GM19193 (cell line): Measurements from ENCODE around the gene GLTPD2.

ENCODE experiments used
- POLR2A ChIP-seq: IDR thresholded peaks from 4 replicates; pipeline ENCODE4 v1.6.1; 2011; ENCODE audit not compliant: insufficient read depth, insufficient read length; ENCODE audit errors: extremely low read depth

Gene GLTPD2

DNA sequence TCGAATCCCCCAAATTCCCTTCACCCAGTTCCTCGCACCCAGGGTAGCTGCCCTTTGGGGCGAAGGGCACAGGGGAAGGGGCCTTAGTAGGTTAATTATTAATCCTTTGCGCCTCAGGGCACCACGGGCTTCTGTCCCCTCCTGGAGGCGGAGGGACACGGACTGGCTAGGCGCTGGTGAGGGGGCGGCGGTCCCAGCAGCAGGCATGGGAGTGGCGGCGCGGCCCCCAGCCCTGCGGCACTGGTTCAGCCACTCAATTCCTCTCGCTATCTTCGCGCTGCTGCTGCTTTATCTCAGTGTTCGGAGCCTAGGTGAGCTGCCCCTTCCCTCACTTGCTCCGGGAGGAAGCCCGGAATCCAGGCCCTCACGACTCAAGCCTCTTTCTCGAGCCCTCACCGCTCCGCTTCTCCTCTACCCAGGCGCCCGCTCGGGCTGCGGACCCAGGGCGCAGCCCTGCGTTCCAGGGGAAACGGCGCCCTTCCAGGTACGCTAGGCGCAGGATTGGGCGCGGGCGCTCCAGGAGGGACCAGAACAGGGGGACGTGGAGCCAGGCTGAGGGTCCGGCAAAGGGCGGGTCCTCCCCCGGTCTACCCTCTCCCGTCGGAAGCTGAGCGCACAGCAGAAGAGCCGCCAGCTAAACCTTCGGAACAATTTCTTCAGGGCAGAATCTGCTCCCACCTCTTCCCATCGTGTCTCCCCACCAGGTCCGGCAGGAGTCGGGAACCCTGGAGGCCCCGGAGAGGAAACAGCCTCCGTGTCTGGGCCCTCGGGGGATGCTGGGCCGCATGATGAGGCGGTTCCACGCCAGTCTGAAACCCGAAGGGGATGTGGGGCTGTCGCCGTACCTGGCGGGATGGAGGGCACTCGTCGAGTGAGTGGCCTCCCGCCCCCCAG is at the start of gene GLTPD2:
Gene GLTPD2, plus strand, starts transcription at position 158 of the 894 bp plus-strand sequence. Its CDS starts 48 bp downstream, at position 206.
- TF ChIP-seq POLR2A: no peak

- no peak for TF ChIP-seq POLR2A
These were observed 49.4 kb upstream of the GLTPD2 start, which contains the start of the genes CXCL16 and ZMYND15 for GRCh38 chr17:4739122-4740024. Gene CXCL16 (minus strand): TSS chr17:4739928. CDS start chr17:4739339, 589 bp downstream. Gene ZMYND15 (plus strand): TSS chr17:4739833. CDS start chr17:4740549, 716 bp downstream.

DNA sequence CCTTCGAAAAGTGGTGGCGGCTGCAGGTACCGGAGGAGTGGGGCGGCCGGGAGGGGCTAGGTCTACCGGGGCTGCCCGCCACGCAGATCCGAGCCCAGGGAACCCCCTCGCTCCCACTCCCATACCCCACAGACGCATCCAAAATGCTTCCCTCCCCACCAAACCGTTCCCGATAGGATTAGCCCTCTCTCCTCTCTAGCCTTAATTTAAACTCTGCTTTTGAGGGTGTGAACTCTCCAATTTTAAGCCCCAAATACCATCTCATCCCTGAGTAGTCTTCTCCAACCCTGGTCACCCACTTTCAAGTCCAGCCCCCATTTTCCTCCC is 48.8 kb upstream of the GLTPD2 start:
- no peak for TF ChIP-seq POLR2A

GRCh38 chr17:4740584-4740983 is 48.2 kb upstream of the GLTPD2 start:
- TF ChIP-seq POLR2A: no peak

DNA sequence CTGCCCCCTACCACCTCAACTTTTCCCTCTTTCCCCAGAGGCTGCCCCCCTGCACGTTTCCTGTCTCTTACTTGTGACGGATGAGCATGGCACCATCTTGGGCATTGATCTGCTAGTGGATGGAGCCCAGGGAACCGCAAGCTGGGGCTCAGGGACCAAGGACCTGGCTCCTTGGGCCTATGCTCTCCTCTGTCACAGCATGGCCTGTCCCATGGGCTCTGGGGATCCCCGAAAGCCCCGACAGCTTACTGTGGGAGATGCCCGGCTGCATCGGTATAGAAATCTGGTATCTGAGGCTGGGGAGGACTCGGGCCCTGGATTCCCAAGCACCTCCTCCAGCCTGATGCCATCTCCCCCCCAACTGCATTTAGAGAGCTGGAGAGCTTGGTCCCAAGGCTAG is 47.2 kb upstream of the GLTPD2 start:
- no peak for TF ChIP-seq POLR2A

DNA sequence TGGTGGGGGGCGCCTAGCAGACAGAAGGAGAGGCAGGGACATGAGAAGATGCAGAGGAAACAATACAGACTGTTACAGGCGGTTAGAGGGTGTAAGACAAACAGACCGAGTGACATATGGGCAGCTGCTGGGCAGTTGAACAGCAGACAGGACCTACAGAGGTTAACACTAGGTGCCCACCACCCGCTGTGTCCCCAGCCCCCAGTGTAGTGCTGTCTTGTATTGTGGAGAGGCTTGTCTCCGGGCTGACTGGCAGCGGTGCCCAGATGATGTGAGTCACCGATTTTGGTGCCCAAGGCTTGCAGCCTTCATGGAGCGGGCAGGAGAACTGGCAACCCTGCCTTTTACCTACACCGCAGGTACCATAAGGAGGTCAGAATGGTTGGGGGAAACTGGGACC is 46.6 kb upstream of the GLTPD2 start:
- TF ChIP-seq POLR2A: no peak

GRCh38 chr17:4742629-4743028 is 46.1 kb upstream of the GLTPD2 start:
- TF ChIP-seq POLR2A: no peak

GRCh38 chr17:4743216-4743615 is 45.5 kb upstream of the GLTPD2 start:
- no peak for TF ChIP-seq POLR2A

DNA sequence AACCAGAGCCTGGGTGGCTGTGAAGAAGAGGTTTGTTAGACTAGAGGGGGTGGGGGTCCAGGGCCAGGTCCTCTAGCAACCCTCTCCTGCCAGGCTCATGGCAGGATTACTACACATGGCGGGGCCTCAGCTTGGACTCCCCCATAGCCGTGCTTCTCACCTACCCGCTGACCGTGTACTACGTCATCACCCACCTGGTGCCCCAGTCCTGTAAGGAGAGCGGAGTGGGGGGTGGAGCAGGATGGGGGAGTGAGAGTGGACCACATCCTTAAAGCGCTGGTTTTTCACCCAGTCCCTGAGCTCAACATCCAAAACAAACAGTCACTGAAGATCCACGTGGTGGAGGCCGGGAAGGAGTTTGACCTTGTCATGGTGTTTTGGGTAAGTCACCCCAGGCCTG is 44.9 kb upstream of the GLTPD2 start:
- no peak for TF ChIP-seq POLR2A

DNA sequence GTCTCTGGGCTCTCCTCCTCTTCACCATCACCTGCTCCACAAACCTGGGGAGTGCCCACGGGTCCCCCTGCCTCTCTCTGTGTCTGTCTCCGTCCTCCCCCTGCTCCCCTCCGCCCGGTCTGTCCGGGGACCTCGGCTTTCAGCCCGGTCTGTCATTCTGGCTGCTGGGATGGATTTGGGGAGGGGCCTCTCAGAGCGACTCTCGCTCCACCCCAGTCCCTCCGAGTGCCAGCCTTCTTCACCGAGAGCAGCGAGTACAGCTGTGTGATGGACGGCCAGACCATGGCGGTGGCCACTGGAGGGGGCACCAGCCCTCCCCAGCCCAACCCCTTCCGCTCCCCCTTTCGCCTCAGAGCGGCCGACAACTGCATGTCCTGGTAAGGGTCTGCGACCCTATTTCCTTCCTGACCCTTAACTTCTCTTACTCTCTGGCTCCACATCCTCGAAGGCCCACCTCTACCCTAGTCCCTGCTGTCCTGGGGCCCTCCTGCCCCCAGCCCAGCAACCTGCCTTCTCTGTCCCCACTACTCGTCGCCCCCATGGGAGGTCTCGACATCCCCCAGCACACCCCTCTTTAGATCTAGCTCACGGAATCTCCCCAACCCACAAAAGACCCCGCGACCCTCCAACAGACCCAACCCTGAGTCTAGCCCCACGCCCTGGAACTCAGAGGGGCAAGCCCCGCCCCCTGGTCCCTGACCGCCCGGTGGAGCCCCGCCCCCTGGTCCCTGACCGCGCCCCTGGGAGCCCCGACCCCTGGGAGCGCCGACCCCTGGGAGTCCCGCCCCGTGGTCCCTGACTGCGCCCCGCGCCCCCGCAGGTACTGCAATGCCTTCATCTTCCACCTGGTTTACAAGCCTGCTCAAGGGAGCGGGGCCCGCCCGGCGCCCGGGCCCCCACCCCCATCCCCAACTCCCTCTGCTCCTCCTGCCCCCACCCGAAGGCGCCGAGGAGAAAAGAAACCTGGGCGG is 43.5 kb upstream of the GLTPD2 start:
- no peak for TF ChIP-seq POLR2A

GRCh38 chr17:4747847-4748246 is 40.9 kb upstream of the GLTPD2 start:
- TF ChIP-seq POLR2A: no peak

DNA sequence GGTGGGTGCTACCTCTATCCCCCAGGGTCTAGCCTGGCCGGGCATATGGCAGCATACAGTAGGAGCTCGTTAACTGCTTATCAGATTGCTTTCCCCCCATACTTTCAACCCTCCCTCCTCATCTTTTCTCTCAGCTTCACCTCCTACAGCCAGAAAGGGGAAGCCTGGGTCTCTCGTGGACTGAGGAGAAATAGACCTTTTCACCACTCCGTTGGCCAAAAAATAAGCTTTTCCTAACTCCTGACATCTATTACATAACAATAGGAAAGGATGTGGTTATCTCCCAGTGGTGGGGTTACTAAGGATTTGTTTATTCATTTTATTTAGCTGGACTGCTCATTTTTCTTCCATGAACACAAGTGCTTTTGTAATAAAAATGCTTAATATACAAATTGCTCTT is 40.1 kb upstream of the GLTPD2 start:
- no peak for TF ChIP-seq POLR2A

GRCh38 chr17:4750606-4751005 is 38.2 kb upstream of the GLTPD2 start:
- no peak for TF ChIP-seq POLR2A

DNA sequence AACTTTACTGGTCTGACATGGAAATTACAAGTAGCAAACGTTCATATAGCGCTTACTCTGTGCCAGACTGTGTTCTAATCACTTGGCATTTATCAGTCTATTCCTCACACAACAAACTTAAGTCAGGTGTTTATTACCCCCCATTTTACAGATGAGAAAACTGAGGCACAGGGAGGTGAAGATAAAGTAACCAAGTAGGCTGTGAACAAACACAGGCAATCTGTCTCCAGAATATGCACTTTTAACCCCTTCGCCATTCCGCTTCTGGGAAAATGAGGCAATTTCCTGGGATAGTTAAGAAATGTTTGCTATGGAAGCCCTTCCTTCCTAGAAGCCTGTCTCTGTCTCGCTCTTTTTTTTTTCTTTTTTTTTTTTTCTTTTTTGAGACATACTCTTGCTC is 36.8 kb upstream of the GLTPD2 start:
- TF ChIP-seq POLR2A: no peak
